HG02943 (cell line): Measurements from ENCODE around the gene TMEM119.

Experiments
- ATAC-seq: cut with Tn5 transposase; IDR thresholded peaks from one replicate; pipeline ENCODE4 v1.9.1; 2021; ENCODE audit warnings: mild to moderate bottlenecking, low read depth, moderate library complexity; ENCODE audit not compliant: unreplicated experiment

TMEM119 gene

DNA sequence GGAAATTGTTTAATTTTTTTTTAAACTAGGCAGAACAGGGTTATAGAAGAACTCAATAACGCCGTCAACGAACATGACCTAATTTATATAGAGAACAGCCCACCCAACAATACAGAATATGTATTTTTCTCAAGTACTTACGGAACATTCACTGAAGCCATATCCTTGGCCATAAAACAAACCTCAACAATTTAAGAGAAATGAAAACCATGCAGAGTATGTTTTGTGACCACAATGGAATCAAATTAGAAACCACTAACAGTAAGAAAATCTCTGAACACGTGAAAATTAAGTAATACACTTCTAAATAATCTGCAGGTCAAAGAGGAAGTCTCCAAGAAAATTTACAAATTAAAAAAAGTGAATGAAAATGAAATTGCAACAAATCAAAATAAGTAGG is 46.3 kb downstream of the TMEM119 start:
- no peak for ATAC-seq

GRCh38 chr12:108548954-108549521 is 48.8 kb downstream of the TMEM119 start:
- no peak for ATAC-seq

GRCh38 chr12:108547686-108548085 is 50.2 kb downstream of the TMEM119 start:
- ATAC-seq, result no peak

GRCh38 chr12:108543652-108544051 is 54.2 kb downstream of the TMEM119 start:
- no peak for ATAC-seq

GRCh38 chr12:108542320-108542719 is 55.6 kb downstream of the TMEM119 start:
- no peak for ATAC-seq
